CD4-positive, CD25-positive, alpha-beta regulatory T cell (primary cell): ENCODE results near the gene RTP5. TPM values are rescaled to one million over a fixed set of nuclear protein-coding genes. Genes with fewer than 3 reads are reported as not detected.

Experiments
- ATAC-seq, 2 donors: fragments of 150-1000 bp; cut with Tn5 transposase; one replicate each; pipeline ENCODE4 v1.10.0; 2021; ENCODE audit warnings: low read depth in 2 of 2, moderate number of reproducible peaks in 2 of 2, moderate library complexity in 1 of 2
- DNase-seq, 3 donors: peaks; one replicate each; pipeline versions ENCODE4 v3.0.0 to v3.0.0-alpha.2; 2012 to 2022; ENCODE audit warnings: mixed read lengths in 1 of 3
- H3K27ac ChIP-seq: one replicate; pipeline ENCODE4 v1.7.0; 2013; ENCODE audit warnings: mild to moderate bottlenecking, low read length; ENCODE audit not compliant: insufficient read depth, poor library complexity, severe bottlenecking
- H3K27me3 ChIP-seq: one replicate; pipeline ENCODE4 v1.7.0; 2013; ENCODE audit warnings: low read length; ENCODE audit not compliant: control insufficient read depth, insufficient read depth
- H3K36me3 ChIP-seq: one replicate; pipeline ENCODE4 v1.7.0; 2013; ENCODE audit warnings: mild to moderate bottlenecking, low read length, moderate library complexity; ENCODE audit not compliant: control insufficient read depth, insufficient read depth
- H3K4me1 ChIP-seq: 2 replicates; pipeline ENCODE4 v1.7.0; 2013; ENCODE audit warnings: mild to moderate bottlenecking, low read length; ENCODE audit not compliant: insufficient read depth, control insufficient read depth, poor library complexity, severe bottlenecking
- H3K4me3 ChIP-seq: one replicate; pipeline ENCODE4 v1.7.0; 2013; ENCODE audit warnings: low read depth, mild to moderate bottlenecking, low read length, moderate library complexity
- H3K9me3 ChIP-seq, 2 experiments: 1 replicate in 1 of 2; 2 replicates in 1 of 2; pipeline ENCODE4 v1.7.0; 2013; ENCODE audit warnings: low read length in 2 of 2, mild to moderate bottlenecking in 1 of 2, moderate library complexity in 1 of 2; ENCODE audit not compliant: control insufficient read depth in 2 of 2
- H3K27ac Mint-ChIP-seq, 3 donors: one replicate each; pipeline ENCODE4 v1.8.0; 2020 to 2022; ENCODE audit warnings: mild to moderate bottlenecking in 3 of 3, mixed read lengths in 3 of 3, moderate library complexity in 2 of 3
- H3K27me3 Mint-ChIP-seq: one replicate; pipeline ENCODE4 v1.8.0; 2022; ENCODE audit warnings: mild to moderate bottlenecking, mixed read lengths
- H3K36me3 Mint-ChIP-seq: one replicate; pipeline ENCODE4 v1.8.0; 2020; ENCODE audit warnings: mixed read lengths
- H3K4me1 Mint-ChIP-seq, 4 donors: one replicate each; pipeline ENCODE4 v1.8.0; 2020 to 2022; ENCODE audit warnings: mixed read lengths in 4 of 4, mild to moderate bottlenecking in 1 of 4
- H3K4me3 Mint-ChIP-seq, 4 donors: one replicate each; pipeline ENCODE4 v1.8.0; 2020 to 2022; ENCODE audit warnings: mild to moderate bottlenecking in 4 of 4, mixed read lengths in 4 of 4, moderate library complexity in 3 of 4
- H3K9me3 Mint-ChIP-seq, 7 donors: one replicate each; pipeline ENCODE4 v1.8.0; 2020 to 2022; ENCODE audit warnings: mixed read lengths in 7 of 7, mild to moderate bottlenecking in 3 of 7, moderate library complexity in 2 of 7
- polyA plus RNA-seq, 4 donors: library from polyadenylated mRNA; unstranded; fragments of 300-500 nt; fragmentation: Illumina TruSeq; gene quantifications; one replicate each; pipeline ENCODE4 v1.2.3, GENCODE V29; 2021
- total RNA-seq: library from RNA; stranded (reverse); gene quantifications from one replicate; pipeline ENCODE4 v1.2.3, GENCODE V29; 2022

Gene RTP5
- total and polyA plus RNA-seq, 5 donors from 2014 or later: 0.44 TPM; not detected in 4

GRCh38 chr2:241892299-241893137 is 23.0 kb downstream of the RTP5 start:
- H3K4me1 ChIP-seq: peaks cover 4% of the 10 kb centered on the region
- H3K4me3 ChIP-seq: no peak overlapping the region
- no peak overlapping the region for H3K27ac ChIP-seq
- H3K9me3 ChIP-seq: no peaks in the 10 kb centered on the region
- Mint-ChIP-seq H3K4me3 (no peak overlapping the region), H3K9me3 (no peaks in the 10 kb centered on the region), H3K27me3 (no peaks in the 10 kb centered on the region), H3K36me3 (peaks cover 14% of the 10 kb centered on the region), H3K4me1 (peaks cover 5 to 26% (median 14%) of the 10 kb centered on the region in 4 donors), H3K27ac (no peak overlapping the region)
- ATAC-seq: no peak
- H3K36me3 ChIP-seq: peaks cover under 1% of the 10 kb centered on the region
- no peaks in the 10 kb centered on the region for H3K27me3 ChIP-seq
- no peak for DNase-seq

DNA sequence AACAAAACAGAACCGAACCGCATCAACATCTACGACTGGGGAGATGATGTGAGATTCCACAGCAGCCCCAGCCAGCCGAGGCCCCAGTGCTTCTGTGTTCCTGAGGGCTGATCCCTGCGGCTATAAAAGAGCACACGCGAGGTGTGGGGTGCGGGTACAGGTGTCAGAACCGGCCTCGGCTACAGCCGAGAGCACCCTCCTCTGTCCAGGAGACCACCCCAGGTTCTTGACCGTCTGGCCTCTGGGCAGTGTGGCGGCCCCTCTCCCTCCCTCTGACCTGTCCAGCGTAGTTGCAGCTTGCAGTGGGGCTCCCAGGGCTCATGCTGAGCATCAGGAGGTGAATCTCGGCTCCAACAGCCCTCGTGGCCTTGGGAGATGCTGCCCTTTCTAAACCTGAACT is 23.7 kb downstream of the RTP5 start:
- peaks cover 3 to 23% (median 11%) of the 10 kb centered on the region in 4 donors for H3K4me1 Mint-ChIP-seq
- H3K9me3 ChIP-seq: no peaks in the 10 kb centered on the region
- DNase-seq (no peak), ATAC-seq (no peak)
- H3K9me3 Mint-ChIP-seq: no peaks in the 10 kb centered on the region
- H3K4me3 ChIP-seq: no peak overlapping the region
- H3K4me1 ChIP-seq: no peaks in the 10 kb centered on the region
- H3K36me3 ChIP-seq: no peaks in the 10 kb centered on the region
- H3K27me3 ChIP-seq: no peaks in the 10 kb centered on the region
- H3K27me3 Mint-ChIP-seq: no peaks in the 10 kb centered on the region
- no peak overlapping the region for H3K4me3 Mint-ChIP-seq
- H3K27ac Mint-ChIP-seq: no peak overlapping the region
- peaks cover 15% of the 10 kb centered on the region for H3K36me3 Mint-ChIP-seq
- H3K27ac ChIP-seq: no peak overlapping the region

GRCh38 chr2:241894056-241894641 is 24.6 kb downstream of the RTP5 start:
- H3K9me3 ChIP-seq: no peaks in the 10 kb centered on the region
- Mint-ChIP-seq H3K36me3 (peaks cover 14% of the 10 kb centered on the region), H3K27me3 (no peaks in the 10 kb centered on the region), H3K27ac (peak overlapping the region in 1 of 3 donors; percentile 41), H3K9me3 (no peaks in the 10 kb centered on the region), H3K4me1 (peaks cover 3 to 17% (median 9%) of the 10 kb centered on the region in 4 donors), H3K4me3 (no peak overlapping the region)
- H3K27ac ChIP-seq: no peak overlapping the region
- H3K36me3 ChIP-seq: no peaks in the 10 kb centered on the region
- no peak for DNase-seq
- H3K27me3 ChIP-seq: no peaks in the 10 kb centered on the region
- no peaks in the 10 kb centered on the region for H3K4me1 ChIP-seq
- H3K4me3 ChIP-seq: no peak overlapping the region
- no peak for ATAC-seq

DNA sequence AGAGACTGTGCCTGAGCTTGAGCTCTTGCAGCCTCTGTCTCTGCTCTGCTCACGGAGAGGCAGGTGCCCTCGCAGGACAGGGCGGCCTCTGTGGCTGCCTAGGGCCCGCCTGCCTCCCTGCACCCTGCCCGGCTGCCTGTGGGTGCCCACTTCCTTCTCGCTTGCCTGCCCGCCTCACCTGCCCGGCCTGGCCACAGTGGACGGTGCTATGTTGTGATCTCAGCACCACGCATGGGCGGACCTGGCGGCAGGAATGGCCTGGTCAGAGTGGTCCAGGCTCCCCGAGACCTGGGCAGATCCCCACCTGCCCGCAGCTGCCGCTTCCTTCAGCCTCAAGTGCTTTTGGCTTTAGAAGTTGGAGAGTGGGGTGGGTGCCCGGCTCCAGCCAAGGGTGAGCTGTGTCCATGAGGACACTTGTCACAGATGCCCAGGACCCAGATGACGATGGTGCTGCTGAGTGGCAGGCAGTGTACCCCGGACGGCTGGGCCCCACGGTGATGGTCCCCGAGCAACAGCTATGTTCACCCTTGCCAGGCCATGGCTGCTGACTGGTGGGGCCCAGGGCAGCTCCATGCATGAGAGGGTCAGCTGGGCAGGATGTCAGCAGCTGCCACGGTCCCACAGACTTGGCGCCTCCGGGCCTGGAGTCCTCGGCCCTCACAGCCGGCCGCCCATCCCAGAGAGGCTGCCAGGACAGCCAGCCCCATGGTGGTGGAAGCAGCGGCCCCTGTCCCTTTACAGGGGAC is 25.3 kb downstream of the RTP5 start:
- H3K9me3 ChIP-seq: no peaks in the 10 kb centered on the region
- H3K9me3 Mint-ChIP-seq: no peaks in the 10 kb centered on the region
- no peaks in the 10 kb centered on the region for H3K27me3 ChIP-seq
- no peak for DNase-seq
- H3K27ac Mint-ChIP-seq: no peak overlapping the region
- peak in 1 of 2 donors; percentile 10 for ATAC-seq
- H3K4me1 Mint-ChIP-seq: peaks cover under 1 to 10% (median 3%) of the 10 kb centered on the region in 4 donors
- no peak overlapping the region for H3K27ac ChIP-seq
- H3K4me3 ChIP-seq: no peak overlapping the region
- no peaks in the 10 kb centered on the region for H3K36me3 ChIP-seq
- H3K27me3 Mint-ChIP-seq: no peaks in the 10 kb centered on the region
- no peaks in the 10 kb centered on the region for H3K4me1 ChIP-seq
- H3K36me3 Mint-ChIP-seq: peaks cover 13% of the 10 kb centered on the region
- H3K4me3 Mint-ChIP-seq: no peak overlapping the region

GRCh38 chr2:241895427-241895711 is 25.8 kb downstream of the RTP5 start:
- H3K36me3 ChIP-seq: no peaks in the 10 kb centered on the region
- ATAC-seq (no peak), DNase-seq (no peak)
- H3K27me3 ChIP-seq: no peaks in the 10 kb centered on the region
- no peak overlapping the region for H3K27ac Mint-ChIP-seq
- H3K36me3 Mint-ChIP-seq: peaks cover 11% of the 10 kb centered on the region
- no peaks in the 10 kb centered on the region for H3K9me3 Mint-ChIP-seq
- H3K4me3 Mint-ChIP-seq: no peak overlapping the region
- no peaks in the 10 kb centered on the region for H3K4me1 ChIP-seq
- H3K4me1 Mint-ChIP-seq: peaks cover 0 to 11% (median 3%) of the 10 kb centered on the region in 4 donors
- no peaks in the 10 kb centered on the region for H3K9me3 ChIP-seq
- H3K27me3 Mint-ChIP-seq: no peaks in the 10 kb centered on the region
- no peak overlapping the region for H3K4me3 ChIP-seq
- no peak overlapping the region for H3K27ac ChIP-seq

DNA sequence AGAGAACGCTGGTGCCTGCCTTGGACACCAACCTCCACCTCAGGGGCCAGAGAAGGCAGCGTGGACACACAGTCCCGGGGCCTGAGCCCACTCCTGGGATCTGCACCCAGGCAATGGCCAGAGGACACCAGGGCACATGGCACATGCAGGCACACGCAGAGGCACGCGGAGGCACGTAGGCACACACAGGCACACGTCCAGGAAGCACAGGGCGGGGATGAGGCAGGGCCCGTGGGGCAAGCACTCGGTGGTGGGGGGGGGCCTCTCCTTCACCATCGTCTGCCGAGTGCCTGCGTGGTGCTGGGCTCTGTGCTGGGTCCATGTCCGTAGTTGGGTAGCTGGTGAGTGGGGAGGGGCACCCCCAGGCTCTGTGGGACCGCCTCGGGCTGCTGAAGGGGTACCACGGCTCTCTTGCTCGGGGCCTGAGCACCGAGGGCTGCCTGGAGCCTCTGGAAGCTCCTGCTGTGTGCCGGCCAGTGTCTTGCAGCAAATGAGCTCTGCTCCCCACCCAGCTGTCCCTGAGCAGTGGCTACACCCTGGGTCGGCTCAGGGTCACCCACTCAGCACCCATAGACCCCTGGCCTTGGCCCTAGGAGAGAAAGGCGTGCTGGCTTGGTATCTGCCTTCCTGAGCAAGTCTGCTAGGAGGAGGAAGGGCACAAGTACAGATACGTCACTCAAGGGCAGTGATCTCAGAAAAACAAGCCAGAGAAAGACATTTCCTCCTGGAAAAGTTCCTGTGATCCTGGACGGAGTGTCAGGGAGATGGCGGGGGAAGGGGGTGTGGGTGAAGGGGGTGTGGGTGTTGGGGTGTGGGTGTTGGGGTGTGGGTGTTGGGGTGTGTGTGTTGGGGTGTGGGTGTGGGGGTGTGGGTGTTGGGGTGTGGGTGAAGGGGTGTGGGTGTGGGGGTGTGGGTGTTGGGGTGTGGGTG is 26.4 kb downstream of the RTP5 start:
- peak overlapping the region in 1 of 4 donors; percentile 16 for H3K4me3 Mint-ChIP-seq

GRCh38 chr2:241896746-241897201 is 27.2 kb downstream of the RTP5 start:
- Mint-ChIP-seq H3K27me3 (no peaks in the 10 kb centered on the region), H3K27ac (peak overlapping the region in 1 of 3 donors; percentile 14), H3K4me1 (peaks cover 0 to 19% (median 3%) of the 10 kb centered on the region in 4 donors), H3K9me3 (no peaks in the 10 kb centered on the region), H3K4me3 (no peak overlapping the region), H3K36me3 (peaks cover 16% of the 10 kb centered on the region)
- no peaks in the 10 kb centered on the region for H3K27me3 ChIP-seq
- ATAC-seq (no peak), DNase-seq (no peak)
- H3K36me3 ChIP-seq: no peaks in the 10 kb centered on the region
- no peaks in the 10 kb centered on the region for H3K4me1 ChIP-seq
- peak overlapping the region; percentile 1 for H3K27ac ChIP-seq
- no peaks in the 10 kb centered on the region for H3K9me3 ChIP-seq
- H3K4me3 ChIP-seq: no peak overlapping the region

More for the DNA sequence above, 26.4 kb downstream of the RTP5 start:
- Histone ChIP-seq H3K4me1 (no peaks in the 10 kb centered on the region), H3K9me3 (no peaks in the 10 kb centered on the region), H3K27me3 (no peaks in the 10 kb centered on the region), H3K36me3 (no peaks in the 10 kb centered on the region), H3K27ac (no peak overlapping the region), H3K4me3 (no peak overlapping the region)
- Mint-ChIP-seq H3K36me3 (peaks cover 11% of the 10 kb centered on the region), H3K27me3 (no peaks in the 10 kb centered on the region), H3K9me3 (no peaks in the 10 kb centered on the region), H3K4me1 (peaks cover 0 to 14% (median 3%) of the 10 kb centered on the region in 4 donors), H3K27ac (peak overlapping the region in 1 of 3 donors; percentile 78)
- no peak for ATAC-seq
- DNase-seq: no peak
